ENCODE data around the gene STXBP4. TPM values are rescaled to one million over a fixed set of nuclear protein-coding genes. Genes with fewer than 3 reads are reported as not detected.

Gene STXBP4
- polyA plus RNA-seq, 1 donor (not counting 4 experiments of a cell fraction or from before 2014, with no cell fraction given): 4.2 TPM

GRCh38 chr17:54991567-54991966 is 23.0 kb downstream of the STXBP4 start:
- FAIRE-seq: no peak
- no peak overlapping the region for H3K4me3 ChIP-seq (ENCODE audit: control insufficient read depth in 2 of 3, extremely low read depth in 1 of 3, insufficient read depth in 2 of 3, low read depth in 1 of 3, low read length in 3 of 3)
- no peaks in the 10 kb centered on the region for H4K20me1 ChIP-seq (ENCODE audit: control insufficient read depth, extremely low read depth, insufficient read depth, low read length)
- no peak overlapping the region for H3K9ac ChIP-seq (ENCODE audit: control insufficient read depth, extremely low read depth, insufficient read depth, low read length)
- no peaks in the 10 kb centered on the region for H3K9me1 ChIP-seq (ENCODE audit: control insufficient read depth, extremely low read depth, insufficient read depth, low read length)
- H3K9me3 ChIP-seq (ENCODE audit: control insufficient read depth, low read depth, low read length): no peaks in the 10 kb centered on the region
- TF ChIP-seq, protein P1, sequence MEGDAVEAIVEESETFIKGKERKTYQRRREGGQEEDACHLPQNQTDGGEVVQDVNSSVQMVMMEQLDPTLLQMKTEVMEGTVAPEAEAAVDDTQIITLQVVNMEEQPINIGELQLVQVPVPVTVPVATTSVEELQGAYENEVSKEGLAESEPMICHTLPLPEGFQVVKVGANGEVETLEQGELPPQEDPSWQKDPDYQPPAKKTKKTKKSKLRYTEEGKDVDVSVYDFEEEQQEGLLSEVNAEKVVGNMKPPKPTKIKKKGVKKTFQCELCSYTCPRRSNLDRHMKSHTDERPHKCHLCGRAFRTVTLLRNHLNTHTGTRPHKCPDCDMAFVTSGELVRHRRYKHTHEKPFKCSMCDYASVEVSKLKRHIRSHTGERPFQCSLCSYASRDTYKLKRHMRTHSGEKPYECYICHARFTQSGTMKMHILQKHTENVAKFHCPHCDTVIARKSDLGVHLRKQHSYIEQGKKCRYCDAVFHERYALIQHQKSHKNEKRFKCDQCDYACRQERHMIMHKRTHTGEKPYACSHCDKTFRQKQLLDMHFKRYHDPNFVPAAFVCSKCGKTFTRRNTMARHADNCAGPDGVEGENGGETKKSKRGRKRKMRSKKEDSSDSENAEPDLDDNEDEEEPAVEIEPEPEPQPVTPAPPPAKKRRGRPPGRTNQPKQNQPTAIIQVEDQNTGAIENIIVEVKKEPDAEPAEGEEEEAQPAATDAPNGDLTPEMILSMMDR (optimal IDR thresholded peaks at IDR 0.05 in 1 of 3, IDR thresholded peaks at IDR 0.05 in 1 of 3, conservative IDR thresholded peaks at IDR 0.05 in 1 of 3; ENCODE audit: extremely low read depth in 1 of 3, insufficient read depth in 2 of 3, low read length in 3 of 3): no peak
- TF ChIP-seq EZH2 (IDR thresholded peaks at IDR 0.05; ENCODE audit: low read length): no peak
- no peak overlapping the region for H2AFZ ChIP-seq (ENCODE audit: control insufficient read depth, low read length)
- H3K4me1 ChIP-seq (ENCODE audit: control insufficient read depth, extremely low read depth, insufficient read depth, low read length): no peaks in the 10 kb centered on the region
- dilution Hi-C loops (cut with MboI; ENCODE audit: extremely low pct_ligation_motif_present, low sequenced_read_pairs): no loop called here
- no peaks in the 10 kb centered on the region for H3K79me2 ChIP-seq (ENCODE audit: control insufficient read depth, insufficient read depth, low read length)
- no peaks in the 10 kb centered on the region for H3K27me3 ChIP-seq (ENCODE audit: control insufficient read depth, extremely low read depth, insufficient read depth, low read length)
- H3K36me3 ChIP-seq (ENCODE audit: control insufficient read depth in 2 of 2, extremely low read depth in 1 of 2, insufficient read depth in 2 of 2, low read length in 2 of 2): peaks cover 0 to 1% of the 10 kb centered on the region in 2 experiments
- H3K4me2 ChIP-seq (ENCODE audit: control insufficient read depth, extremely low read depth, insufficient read depth, low read depth, low read length): no peak overlapping the region
- H3K27ac ChIP-seq (ENCODE audit: control insufficient read depth, insufficient read depth, low read length): no peak overlapping the region
- DNase-seq (ENCODE audit: low read depth, low spot score): no peak

DNA sequence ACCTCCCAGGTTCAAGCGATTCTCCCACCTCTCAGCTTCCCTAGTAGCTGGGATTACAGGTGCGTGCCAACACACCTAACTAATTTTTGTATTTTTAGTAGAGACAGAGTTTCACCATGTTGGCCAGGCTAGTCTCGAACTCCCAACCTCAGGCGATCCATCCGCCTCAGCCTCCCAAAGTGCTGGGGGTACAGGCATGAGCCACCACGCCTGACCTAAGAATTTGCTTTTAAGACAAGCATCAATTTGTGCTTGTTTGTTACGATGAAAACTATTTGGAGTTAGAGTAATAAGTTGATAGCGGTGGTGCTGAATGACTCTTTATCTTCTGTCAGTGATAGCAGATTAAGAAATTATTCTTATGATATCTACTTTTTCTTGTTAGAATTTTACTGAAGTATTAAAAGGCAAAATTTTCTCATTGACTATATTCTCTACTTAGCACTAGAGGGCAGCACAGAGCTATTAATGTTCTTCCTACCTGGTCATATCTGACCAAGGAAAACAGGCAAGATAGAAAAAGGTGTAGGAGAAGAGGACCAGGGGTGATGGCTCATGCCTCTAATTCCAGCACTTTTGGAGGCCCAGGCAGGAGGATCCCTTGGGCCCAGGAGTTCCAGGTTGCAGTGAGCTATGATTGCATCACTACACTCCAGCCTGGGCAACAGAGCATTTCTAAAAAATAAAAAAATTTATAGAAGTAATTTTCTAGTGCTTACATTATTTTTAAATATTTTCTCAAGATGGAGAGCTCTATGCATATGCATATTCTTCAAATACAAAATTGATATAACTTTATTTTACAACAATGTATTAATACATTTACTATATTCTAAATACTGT is 24.5 kb downstream of the STXBP4 start:
- H3K27me3 ChIP-seq (ENCODE audit: control insufficient read depth, extremely low read depth, insufficient read depth, low read length): no peaks in the 10 kb centered on the region
- peaks cover 0 to 1% of the 10 kb centered on the region in 2 experiments for H3K36me3 ChIP-seq (ENCODE audit: control insufficient read depth in 2 of 2, extremely low read depth in 1 of 2, insufficient read depth in 2 of 2, low read length in 2 of 2)
- no peak overlapping the region for H3K4me3 ChIP-seq (ENCODE audit: control insufficient read depth in 2 of 3, extremely low read depth in 1 of 3, insufficient read depth in 2 of 3, low read depth in 1 of 3, low read length in 3 of 3)
- H3K4me1 ChIP-seq (ENCODE audit: control insufficient read depth, extremely low read depth, insufficient read depth, low read length): no peaks in the 10 kb centered on the region
- H3K79me2 ChIP-seq (ENCODE audit: control insufficient read depth, insufficient read depth, low read length): no peaks in the 10 kb centered on the region
- no peak overlapping the region for H2AFZ ChIP-seq (ENCODE audit: control insufficient read depth, low read length)
- DNase-seq (ENCODE audit: low read depth, low spot score): no peak
- H3K9ac ChIP-seq (ENCODE audit: control insufficient read depth, extremely low read depth, insufficient read depth, low read length): no peak overlapping the region
- H3K9me3 ChIP-seq (ENCODE audit: control insufficient read depth, low read depth, low read length): no peaks in the 10 kb centered on the region
- dilution Hi-C loops (cut with MboI; ENCODE audit: extremely low pct_ligation_motif_present, low sequenced_read_pairs): no loop called here
- no peaks in the 10 kb centered on the region for H3K9me1 ChIP-seq (ENCODE audit: control insufficient read depth, extremely low read depth, insufficient read depth, low read length)
- TF ChIP-seq, protein P1 (optimal IDR thresholded peaks at IDR 0.05 in 1 of 3, IDR thresholded peaks at IDR 0.05 in 1 of 3, conservative IDR thresholded peaks at IDR 0.05 in 1 of 3; ENCODE audit: extremely low read depth in 1 of 3, insufficient read depth in 2 of 3, low read length in 3 of 3): peak in 2 of 3 experiments; percentile 17 to 50
- TF ChIP-seq EZH2 (IDR thresholded peaks at IDR 0.05; ENCODE audit: low read length): no peak
- FAIRE-seq: peak; percentile 5
- H3K27ac ChIP-seq (ENCODE audit: control insufficient read depth, insufficient read depth, low read length): no peak overlapping the region
- H3K4me2 ChIP-seq (ENCODE audit: control insufficient read depth, extremely low read depth, insufficient read depth, low read depth, low read length): no peak overlapping the region
- no peaks in the 10 kb centered on the region for H4K20me1 ChIP-seq (ENCODE audit: control insufficient read depth, extremely low read depth, insufficient read depth, low read length)
